IPS-20b (cell line): Measurements from ENCODE around the gene SEMA3E.

Source experiments
- H3K27ac ChIP-seq: one replicate; pipeline ENCODE4 v1.5.1; 2013; ENCODE audit warnings: low read length
- H3K27me3 ChIP-seq: 2 replicates; pipeline ENCODE4 v1.6.1; 2013; ENCODE audit warnings: mild to moderate bottlenecking, low read length, inconsistent platforms; ENCODE audit not compliant: insufficient read depth
- H3K36me3 ChIP-seq: 2 replicates; pipeline ENCODE4 v1.6.1; 2013; ENCODE audit warnings: low read depth, mild to moderate bottlenecking, inconsistent platforms, low read length, moderate library complexity; ENCODE audit not compliant: insufficient read depth
- H3K4me1 ChIP-seq: 2 replicates; pipeline ENCODE4 v1.6.1; 2013; ENCODE audit warnings: mild to moderate bottlenecking, control low read depth, inconsistent platforms, low read length, moderate library complexity; ENCODE audit not compliant: insufficient read depth
- H3K4me3 ChIP-seq: 2 replicates; pipeline ENCODE4 v1.5.1; 2013; ENCODE audit warnings: mild to moderate bottlenecking, low read length, inconsistent platforms
- H3K9ac ChIP-seq: 2 replicates; pipeline ENCODE4 v1.6.1; 2013; ENCODE audit warnings: low read depth, mild to moderate bottlenecking, inconsistent platforms, low read length, moderate library complexity
- H3K9me3 ChIP-seq: 2 replicates; pipeline ENCODE4 v1.6.1; 2013; ENCODE audit warnings: mild to moderate bottlenecking, low read depth, low read length, inconsistent platforms; ENCODE audit not compliant: insufficient read depth

The SEMA3E gene

DNA sequence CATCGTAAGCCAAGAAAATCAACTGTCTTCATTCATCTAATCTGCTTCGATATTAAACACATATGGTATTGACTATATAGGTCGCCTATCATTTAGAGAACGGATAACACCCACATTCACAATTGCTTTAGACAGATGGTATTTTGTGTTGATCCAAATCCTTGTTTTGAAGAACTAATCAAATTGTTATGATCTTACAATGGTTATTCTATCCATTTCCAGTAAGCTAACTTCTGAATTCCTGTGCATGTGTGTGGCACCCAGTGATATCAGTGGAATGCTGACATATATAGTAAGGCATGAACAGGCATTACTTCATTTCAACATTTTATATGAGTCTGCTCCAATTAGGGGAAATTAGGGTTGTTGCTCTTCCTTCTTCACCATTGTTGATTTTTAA, 98.8 kb downstream of the SEMA3E start:
- no peaks in the 10 kb centered on the region for H3K9me3 ChIP-seq
- H3K27ac ChIP-seq: no peak overlapping the region
- H3K4me1 ChIP-seq: no peaks in the 10 kb centered on the region
- H3K36me3 ChIP-seq: no peaks in the 10 kb centered on the region
- no peak overlapping the region for H3K9ac ChIP-seq
- H3K27me3 ChIP-seq: no peaks in the 10 kb centered on the region
- H3K4me3 ChIP-seq: no peak overlapping the region

DNA sequence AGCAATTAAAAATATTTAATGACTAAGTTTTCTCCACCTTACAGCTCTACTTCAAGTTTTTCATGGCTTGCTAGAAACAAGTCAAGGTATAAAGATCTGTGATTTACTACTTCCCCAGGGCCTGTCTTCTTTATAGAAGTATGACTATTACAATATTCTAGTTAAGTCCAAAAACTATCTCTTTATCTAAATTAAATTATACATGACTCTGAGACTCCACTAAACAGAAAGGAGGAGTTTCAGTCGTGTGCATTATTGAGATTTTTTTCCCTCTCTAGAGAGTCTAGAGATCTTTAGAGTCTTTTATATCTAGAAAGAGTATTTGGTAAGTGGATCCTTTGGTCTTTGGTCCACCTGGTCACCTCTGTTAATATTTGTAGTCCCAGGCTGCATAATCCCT, 100.7 kb downstream of the SEMA3E start:
- no peaks in the 10 kb centered on the region for H3K27me3 ChIP-seq
- H3K4me3 ChIP-seq: no peak overlapping the region
- no peaks in the 10 kb centered on the region for H3K9me3 ChIP-seq
- no peak overlapping the region for H3K27ac ChIP-seq
- no peaks in the 10 kb centered on the region for H3K4me1 ChIP-seq
- H3K9ac ChIP-seq: no peak overlapping the region
- H3K36me3 ChIP-seq: no peaks in the 10 kb centered on the region

DNA sequence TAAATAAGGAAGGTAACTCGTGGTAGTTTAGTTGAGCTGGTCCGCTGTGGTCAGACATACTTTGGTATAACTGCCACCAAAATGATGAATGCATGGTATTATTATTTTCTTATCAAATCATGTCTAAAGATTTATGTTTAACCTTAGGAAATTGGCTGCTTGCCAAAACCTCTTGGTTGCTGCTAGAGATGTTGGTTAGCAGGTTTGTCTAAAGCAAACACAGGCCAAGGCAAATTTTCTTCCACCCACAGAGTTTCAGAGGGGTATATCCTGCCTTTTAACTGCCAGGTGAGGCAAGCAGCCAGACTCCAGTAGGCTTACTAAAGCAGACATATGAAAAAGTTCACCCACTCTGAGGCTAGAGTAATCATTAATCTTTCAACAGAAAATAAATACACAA, 101.4 kb downstream of the SEMA3E start:
- H3K9me3 ChIP-seq: no peaks in the 10 kb centered on the region
- H3K27ac ChIP-seq: no peak overlapping the region
- H3K36me3 ChIP-seq: no peaks in the 10 kb centered on the region
- no peaks in the 10 kb centered on the region for H3K27me3 ChIP-seq
- no peaks in the 10 kb centered on the region for H3K4me1 ChIP-seq
- no peak overlapping the region for H3K4me3 ChIP-seq
- no peak overlapping the region for H3K9ac ChIP-seq

DNA sequence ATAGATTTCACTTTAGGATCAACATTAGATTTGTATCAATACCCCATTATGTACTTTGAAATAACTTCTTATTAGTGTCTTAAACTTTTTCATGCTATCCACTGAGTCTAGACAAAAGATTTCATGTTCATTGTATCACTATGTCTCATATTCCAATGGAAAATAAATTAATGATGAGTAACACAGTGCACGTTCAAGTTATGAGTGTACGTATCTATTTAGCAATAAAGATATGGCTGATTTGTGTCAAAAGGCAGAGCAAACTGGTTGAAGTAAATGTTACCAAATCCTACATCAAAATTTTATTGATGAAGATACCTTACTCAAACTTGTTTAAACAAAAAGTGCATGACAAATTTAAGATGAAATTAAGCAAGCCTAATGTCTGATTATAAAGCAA, 102.4 kb downstream of the SEMA3E start:
- Histone ChIP-seq H3K27me3 (no peaks in the 10 kb centered on the region), H3K4me1 (no peaks in the 10 kb centered on the region), H3K4me3 (no peak overlapping the region), H3K9ac (no peak overlapping the region), H3K9me3 (no peaks in the 10 kb centered on the region), H3K36me3 (no peaks in the 10 kb centered on the region), H3K27ac (no peak overlapping the region)

DNA sequence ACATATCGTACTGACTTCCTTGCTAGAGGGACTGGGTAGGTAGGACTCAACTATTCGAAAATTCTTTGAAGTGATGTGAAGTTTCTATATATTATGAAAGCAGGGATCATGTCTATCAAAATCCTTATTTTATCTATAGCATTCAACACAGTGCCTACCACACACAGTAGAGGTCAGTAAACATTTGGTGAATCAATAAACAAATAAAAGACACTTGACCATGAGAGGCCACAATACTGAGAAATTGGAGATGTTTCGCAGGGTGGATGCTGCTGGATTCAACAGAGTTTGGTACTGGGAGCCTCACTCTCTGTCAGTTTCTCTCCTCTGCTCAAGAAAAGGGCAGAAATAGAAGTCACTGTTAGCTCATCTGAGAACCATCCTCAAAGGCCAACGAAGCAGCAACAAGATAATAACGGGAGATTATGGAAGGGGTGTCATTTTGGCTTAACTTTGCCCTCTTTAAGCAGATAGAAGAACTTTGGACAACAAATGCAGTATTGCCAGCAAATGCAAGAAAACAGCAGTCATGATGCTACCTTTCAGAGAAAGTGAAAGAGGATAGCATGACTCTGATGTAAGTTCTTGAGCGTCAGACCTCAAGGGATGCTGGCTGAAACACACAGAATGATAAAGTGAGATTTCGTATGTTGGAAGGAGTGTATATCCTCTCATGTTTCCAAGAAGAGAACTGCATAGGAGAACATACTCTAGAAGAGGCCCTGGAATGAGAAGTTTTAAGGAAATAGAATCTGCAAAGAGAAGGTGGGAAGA, 107.6 kb downstream of the SEMA3E start:
- H3K27ac ChIP-seq: no peak overlapping the region
- H3K27me3 ChIP-seq: no peaks in the 10 kb centered on the region
- no peaks in the 10 kb centered on the region for H3K4me1 ChIP-seq
- H3K9ac ChIP-seq: no peak overlapping the region
- H3K36me3 ChIP-seq: no peaks in the 10 kb centered on the region
- H3K4me3 ChIP-seq: no peak overlapping the region
- no peaks in the 10 kb centered on the region for H3K9me3 ChIP-seq

DNA sequence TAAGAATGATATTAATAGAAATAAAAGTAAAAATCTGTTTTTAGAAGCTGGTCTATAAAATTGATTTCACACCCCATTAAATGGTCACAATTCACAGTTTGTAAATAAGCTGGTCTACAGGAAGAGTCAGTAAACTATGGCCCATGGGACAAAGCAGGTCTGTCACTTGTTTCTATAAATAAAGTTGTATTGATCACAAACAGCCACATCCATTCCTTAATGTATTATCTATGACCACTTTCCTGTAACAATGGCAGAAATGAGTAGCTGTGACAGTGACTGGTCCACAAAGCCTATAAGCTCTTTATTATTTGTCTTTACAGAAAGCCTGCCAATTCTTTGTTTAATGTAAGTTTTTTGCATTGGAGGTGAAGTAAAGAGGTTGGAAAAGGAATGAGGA, 114.5 kb downstream of the SEMA3E start:
- H3K27ac ChIP-seq: no peak overlapping the region
- no peaks in the 10 kb centered on the region for H3K9me3 ChIP-seq
- no peak overlapping the region for H3K4me3 ChIP-seq
- no peak overlapping the region for H3K9ac ChIP-seq
- no peaks in the 10 kb centered on the region for H3K36me3 ChIP-seq
- H3K4me1 ChIP-seq: no peaks in the 10 kb centered on the region
- H3K27me3 ChIP-seq: no peaks in the 10 kb centered on the region

DNA sequence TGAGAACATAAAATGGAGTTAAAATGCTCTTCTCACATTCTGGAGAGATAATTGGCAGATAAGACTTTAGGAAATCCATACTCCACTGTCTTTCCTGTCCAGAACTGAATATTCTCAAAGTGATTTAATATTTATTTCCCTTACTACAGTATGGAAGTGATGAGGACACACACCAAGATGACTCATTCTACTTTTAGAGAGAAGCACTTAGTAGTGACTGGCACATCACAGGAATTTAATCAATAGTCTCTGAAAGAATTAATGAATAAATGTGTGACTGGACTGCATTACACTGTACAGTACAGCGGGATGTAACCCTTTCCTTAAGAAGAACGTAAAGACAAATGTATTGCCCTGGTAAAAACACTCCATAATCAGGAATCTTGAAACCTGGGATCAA, 116.7 kb downstream of the SEMA3E start:
- no peak overlapping the region for H3K4me3 ChIP-seq
- no peaks in the 10 kb centered on the region for H3K9me3 ChIP-seq
- no peak overlapping the region for H3K9ac ChIP-seq
- no peaks in the 10 kb centered on the region for H3K4me1 ChIP-seq
- no peaks in the 10 kb centered on the region for H3K36me3 ChIP-seq
- no peaks in the 10 kb centered on the region for H3K27me3 ChIP-seq
- H3K27ac ChIP-seq: no peak overlapping the region

DNA sequence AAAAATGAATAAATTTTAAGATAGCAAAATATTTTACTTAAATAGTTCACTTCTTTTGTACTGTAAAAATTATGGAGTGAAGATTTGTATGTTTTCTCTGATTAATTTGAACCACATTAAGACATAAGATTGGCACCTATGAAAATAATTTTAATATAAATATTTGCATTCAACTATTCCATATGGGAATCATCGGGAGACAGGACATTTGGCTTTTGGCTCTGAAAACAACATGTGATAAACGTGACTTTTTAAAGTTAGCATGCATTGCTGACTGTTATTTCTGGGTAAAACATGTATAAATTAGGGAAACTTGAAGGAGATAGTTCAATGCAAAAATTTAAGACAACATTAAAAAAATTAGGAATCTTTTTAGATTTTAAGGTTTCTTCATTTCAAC, 117.2 kb downstream of the SEMA3E start:
- Histone ChIP-seq H3K9me3 (no peaks in the 10 kb centered on the region), H3K36me3 (no peaks in the 10 kb centered on the region), H3K4me1 (no peaks in the 10 kb centered on the region), H3K27me3 (no peaks in the 10 kb centered on the region), H3K9ac (no peak overlapping the region), H3K27ac (no peak overlapping the region), H3K4me3 (no peak overlapping the region)

DNA sequence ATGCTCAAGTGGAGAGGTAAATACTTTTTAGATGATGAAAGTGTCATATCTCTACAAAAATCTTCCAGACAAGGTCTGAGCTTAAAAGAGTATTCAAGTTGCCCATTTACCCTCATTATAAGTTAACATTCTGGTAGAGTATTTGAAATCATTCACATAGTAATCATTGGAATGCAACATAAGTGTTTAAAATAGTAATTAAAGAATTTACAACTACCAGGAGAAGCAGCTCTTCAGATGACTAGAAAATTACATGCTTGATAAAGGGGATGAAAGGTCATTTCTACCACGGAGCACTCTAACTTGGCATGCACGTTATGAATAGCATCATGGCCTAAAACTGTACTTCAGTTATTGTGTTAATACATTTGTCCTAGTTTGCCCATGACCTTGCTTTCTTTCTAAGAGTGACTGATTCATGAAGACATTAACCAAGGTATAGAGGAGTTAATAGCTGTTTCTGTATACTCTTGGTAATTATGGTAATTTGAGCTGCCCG, 120.0 kb downstream of the SEMA3E start:
- H3K4me3 ChIP-seq: no peak overlapping the region
- H3K9me3 ChIP-seq: no peaks in the 10 kb centered on the region
- no peaks in the 10 kb centered on the region for H3K4me1 ChIP-seq
- no peak overlapping the region for H3K9ac ChIP-seq
- no peaks in the 10 kb centered on the region for H3K27me3 ChIP-seq
- H3K27ac ChIP-seq: no peak overlapping the region
- H3K36me3 ChIP-seq: no peaks in the 10 kb centered on the region

DNA sequence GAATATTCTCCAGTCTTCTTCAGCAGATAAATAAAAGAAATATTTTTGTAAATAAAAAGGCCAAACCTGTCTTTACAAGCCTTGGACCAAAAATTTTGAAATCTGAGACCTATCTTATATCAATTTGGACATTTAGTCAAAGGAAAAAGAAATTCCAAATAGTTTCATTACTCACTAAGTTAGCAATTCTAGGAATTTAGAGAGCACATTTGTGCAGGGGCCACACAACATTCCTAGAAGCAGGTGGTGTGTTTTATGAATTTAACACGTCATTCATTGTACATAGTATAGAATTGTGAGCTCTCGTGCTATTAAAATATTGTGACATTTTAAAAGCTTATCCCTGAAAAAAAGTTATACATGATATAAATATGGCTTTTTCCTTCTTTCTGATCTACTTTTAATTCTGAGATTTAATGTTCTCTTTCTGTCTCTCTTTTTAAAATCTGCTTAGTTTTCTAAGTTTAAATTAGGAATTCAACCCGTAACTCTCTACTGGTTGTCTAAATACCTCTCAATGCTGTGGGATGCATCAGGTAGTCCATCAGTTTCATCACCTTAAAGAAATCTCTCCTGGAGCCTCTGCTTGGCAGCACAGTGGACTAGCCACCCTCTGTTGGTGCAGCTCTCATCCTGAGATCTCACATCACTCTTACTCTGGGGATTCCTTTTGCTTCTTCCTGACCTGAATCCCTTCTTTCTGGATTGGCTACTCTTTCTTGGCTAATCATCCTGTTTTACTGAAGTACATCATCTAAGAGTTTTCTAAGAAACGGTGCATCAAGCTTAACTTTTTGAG, 124.5 kb downstream of the SEMA3E start:
- no peak overlapping the region for H3K27ac ChIP-seq
- H3K4me3 ChIP-seq: no peak overlapping the region
- H3K9ac ChIP-seq: no peak overlapping the region
- H3K36me3 ChIP-seq: no peaks in the 10 kb centered on the region
- H3K27me3 ChIP-seq: no peaks in the 10 kb centered on the region
- no peaks in the 10 kb centered on the region for H3K4me1 ChIP-seq
- H3K9me3 ChIP-seq: no peaks in the 10 kb centered on the region

DNA sequence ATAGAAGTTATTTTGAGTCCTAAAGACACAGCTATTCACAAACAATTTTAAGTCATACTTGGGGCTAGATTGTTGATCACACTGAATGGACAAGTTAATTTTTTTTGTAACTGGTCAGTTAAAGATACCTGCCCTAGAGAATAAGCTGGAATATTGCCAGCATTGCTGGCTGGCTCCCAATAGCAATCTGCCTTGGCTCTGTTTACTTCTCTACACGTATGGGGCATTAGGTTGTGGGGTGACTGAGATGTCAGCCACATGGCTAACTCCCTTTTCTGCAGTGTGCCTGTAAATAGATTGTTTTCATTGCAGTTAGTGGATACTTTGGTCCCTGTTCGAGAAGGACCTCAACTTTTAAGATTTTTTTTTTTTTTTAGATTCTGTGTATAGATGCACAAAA, 128.2 kb downstream of the SEMA3E start:
- H3K9ac ChIP-seq: no peak overlapping the region
- peaks cover 12% of the 10 kb centered on the region; the same call in 1 of the 2 replicates for H3K4me1 ChIP-seq
- H3K27ac ChIP-seq: no peak overlapping the region
- no peaks in the 10 kb centered on the region for H3K27me3 ChIP-seq
- H3K4me3 ChIP-seq: no peak overlapping the region
- H3K36me3 ChIP-seq: no peaks in the 10 kb centered on the region
- H3K9me3 ChIP-seq: no peaks in the 10 kb centered on the region

DNA sequence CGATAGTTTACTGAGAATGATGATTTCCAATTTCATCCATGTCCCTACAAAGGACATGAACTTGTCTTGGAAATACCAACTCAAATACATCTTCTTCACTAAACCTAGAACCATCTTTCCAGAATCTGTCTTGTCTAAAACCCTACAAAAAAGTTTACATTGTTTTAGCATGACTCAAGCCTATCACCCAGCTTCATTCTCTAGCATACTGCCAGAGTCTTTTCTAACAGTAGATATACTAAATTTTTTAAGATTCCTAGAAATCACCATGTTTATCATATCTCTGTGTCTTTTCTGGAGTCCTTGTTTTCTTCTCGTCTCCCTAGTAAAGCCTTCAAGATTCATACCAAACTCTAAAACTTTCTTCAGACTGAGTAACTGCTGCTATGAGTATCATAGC, 129.7 kb downstream of the SEMA3E start:
- Histone ChIP-seq H3K4me1 (peaks cover 12% of the 10 kb centered on the region; the same call in 1 of the 2 replicates), H3K9ac (no peak overlapping the region), H3K27ac (no peak overlapping the region), H3K27me3 (no peaks in the 10 kb centered on the region), H3K9me3 (no peaks in the 10 kb centered on the region), H3K36me3 (no peaks in the 10 kb centered on the region), H3K4me3 (no peak overlapping the region)
